Trophoblast cell (in vitro differentiated cells and primary cell): Measurements from ENCODE around the gene FOXL2.

ENCODE experiments used
- DNase-seq, 2 donors: peaks; one replicate each; pipeline ENCODE4 v3.0.0-alpha.2; 2016
- H2AFZ ChIP-seq: 2 replicates; pipeline ENCODE4 v1.6.1; 2013; ENCODE audit warnings: low read length, moderate library complexity, mild to moderate bottlenecking; ENCODE audit not compliant: insufficient read depth, poor library complexity
- H2AK5ac ChIP-seq: 2 replicates; pipeline ENCODE4 v1.6.1; 2013; ENCODE audit warnings: mild to moderate bottlenecking, low read length
- H2BK120ac ChIP-seq: 2 replicates; pipeline ENCODE4 v1.6.1; 2013; ENCODE audit warnings: low read length, mild to moderate bottlenecking, moderate library complexity; ENCODE audit not compliant: insufficient read depth, poor library complexity
- H2BK12ac ChIP-seq: 2 replicates; pipeline ENCODE4 v1.6.1; 2013; ENCODE audit warnings: mild to moderate bottlenecking, low read length, moderate library complexity
- H2BK5ac ChIP-seq: 2 replicates; pipeline ENCODE4 v1.6.1; 2013; ENCODE audit warnings: low read length, low read depth, moderate library complexity, mild to moderate bottlenecking; ENCODE audit not compliant: poor library complexity
- H3K14ac ChIP-seq: 2 replicates; pipeline ENCODE4 v1.6.1; 2013; ENCODE audit warnings: mild to moderate bottlenecking, low read length
- H3K18ac ChIP-seq: 2 replicates; pipeline ENCODE4 v1.6.1; 2013; ENCODE audit warnings: mild to moderate bottlenecking, low read length
- H3K23ac ChIP-seq: 2 replicates; pipeline ENCODE4 v1.6.1; 2013; ENCODE audit warnings: low read length
- H3K27ac ChIP-seq: 2 replicates; pipeline ENCODE4 v1.5.1; 2013; ENCODE audit warnings: low read depth, mild to moderate bottlenecking, inconsistent platforms, low read length, moderate library complexity
- H3K27me3 ChIP-seq: 2 replicates; pipeline ENCODE4 v1.6.1; 2013; ENCODE audit warnings: inconsistent platforms, mild to moderate bottlenecking, low read length, moderate library complexity; ENCODE audit not compliant: insufficient read depth
- H3K36me3 ChIP-seq, 2 experiments: 1 replicate in 1 of 2; 2 replicates in 1 of 2; pipeline ENCODE4 v1.6.1; 2013; ENCODE audit warnings: low read length in 2 of 2, mild to moderate bottlenecking in 2 of 2, moderate library complexity in 1 of 2; ENCODE audit not compliant: insufficient read depth in 2 of 2, control insufficient read depth in 1 of 2
- H3K4ac ChIP-seq: 2 replicates; pipeline ENCODE4 v1.6.1; 2013; ENCODE audit warnings: low read depth, mild to moderate bottlenecking, low read length, moderate library complexity
- H3K4me1 ChIP-seq, 2 experiments: 1 replicate in 1 of 2; 2 replicates in 1 of 2; pipeline ENCODE4 v1.6.1; 2013; ENCODE audit warnings: low read length in 2 of 2, mild to moderate bottlenecking in 2 of 2, moderate library complexity in 1 of 2; ENCODE audit not compliant: insufficient read depth in 2 of 2, control insufficient read depth in 1 of 2
- H3K4me2 ChIP-seq: 2 replicates; pipeline ENCODE4 v1.6.1; 2013; ENCODE audit warnings: inconsistent platforms, mild to moderate bottlenecking, low read length, moderate library complexity
- H3K4me3 ChIP-seq: 2 replicates; pipeline ENCODE4 v1.5.1; 2013; ENCODE audit warnings: mild to moderate bottlenecking, low read depth, low read length, inconsistent platforms
- H3K79me1 ChIP-seq: one replicate; pipeline ENCODE4 v1.6.1; 2013; ENCODE audit warnings: low read length
- H3K79me2 ChIP-seq: 2 replicates; pipeline ENCODE4 v1.6.1; 2013; ENCODE audit warnings: low read length, mild to moderate bottlenecking; ENCODE audit not compliant: control insufficient read depth, insufficient read depth, poor library complexity
- H3K9ac ChIP-seq: 2 replicates; pipeline ENCODE4 v1.6.1; 2013; ENCODE audit warnings: mild to moderate bottlenecking, low read length
- H3K9me3 ChIP-seq: 2 replicates; pipeline ENCODE4 v1.6.1; 2013; ENCODE audit warnings: low read depth, mild to moderate bottlenecking, control low read depth, inconsistent platforms, low read length; ENCODE audit not compliant: insufficient read depth
- H4K12ac ChIP-seq: 2 replicates; pipeline ENCODE4 v1.6.1; 2013; ENCODE audit warnings: low read depth, mild to moderate bottlenecking, low read length, moderate library complexity
- H4K8ac ChIP-seq: 2 replicates; pipeline ENCODE4 v1.6.1; 2013; ENCODE audit warnings: low read depth, mild to moderate bottlenecking, low read length, moderate library complexity
- H4K91ac ChIP-seq: one replicate; pipeline ENCODE4 v1.6.1; 2013; ENCODE audit warnings: low read depth, mild to moderate bottlenecking, low read length, moderate library complexity
- WGBS: extraction: QIAGEN DNeasy Blood & Tissue Kit; methylation state at CpG from one replicate; pipeline ENCODE4 v1.1.7; 2013; ENCODE audit warnings: missing lambda C conversion rate; ENCODE audit not compliant: insufficient read length, insufficient coverage; ENCODE audit errors: extremely low coverage; 5-methylcytosine and 5-hydroxymethylcytosine counted together

The FOXL2 gene

GRCh38 chr3:138936741-138937689, 9.9 kb downstream of the FOXL2 start:
- Histone ChIP-seq H3K4me3 (no peak overlapping the region), H2AK5ac (no peak overlapping the region), H4K8ac (no peak overlapping the region), H2BK12ac (no peak overlapping the region), H2BK120ac (no peak overlapping the region), H3K27me3 (peaks cover 43% of the 10 kb centered on the region), H3K79me1 (no peaks in the 10 kb centered on the region), H4K91ac (no peak overlapping the region), H3K4ac (no peak overlapping the region), H4K12ac (no peak overlapping the region), H2BK5ac (no peak overlapping the region), H3K79me2 (no peaks in the 10 kb centered on the region), H3K14ac (no peak overlapping the region), H3K18ac (no peak overlapping the region), H3K36me3 (no peaks in the 10 kb centered on the region), H3K9me3 (peaks cover 4% of the 10 kb centered on the region), H3K4me1 (peaks cover 18 to 19% of the 10 kb centered on the region in 2 experiments), H3K23ac (no peak overlapping the region), H3K27ac (no peak overlapping the region), H3K9ac (no peak overlapping the region), H3K4me2 (peak overlapping the region; percentile 98), H2AFZ (no peak overlapping the region)
- WGBS, result no CpG with 5 or more reads among the region's 45 CpGs
- no peak for DNase-seq

- peaks cover 43% of the 10 kb centered on the region for H3K27me3 ChIP-seq
- H3K4me2 ChIP-seq, result peak overlapping the region; percentile 98
- peak overlapping the region; percentile 61 for H3K4me3 ChIP-seq
- no peak overlapping the region for H3K23ac ChIP-seq
- no peak overlapping the region for H3K27ac ChIP-seq
- no peak overlapping the region for H4K91ac ChIP-seq
- H3K36me3 ChIP-seq, result no peaks in the 10 kb centered on the region
- no peak overlapping the region for H2BK5ac ChIP-seq
- H2AFZ ChIP-seq, result peak overlapping the region; percentile 54
- no CpG with 5 or more reads among the region's 58 CpGs for WGBS
- peak in 1 of 2 donors; percentile 74 for DNase-seq
- no peak overlapping the region for H2BK120ac ChIP-seq
- H3K79me2 ChIP-seq, result no peaks in the 10 kb centered on the region
- peak overlapping the region; percentile 31 for H3K9ac ChIP-seq
- no peaks in the 10 kb centered on the region for H3K79me1 ChIP-seq
- no peak overlapping the region for H3K18ac ChIP-seq
- no peak overlapping the region for H4K12ac ChIP-seq
- H3K9me3 ChIP-seq, result peaks cover 4% of the 10 kb centered on the region
- H2BK12ac ChIP-seq, result no peak overlapping the region
- no peak overlapping the region for H3K14ac ChIP-seq
- H3K4me1 ChIP-seq, result peaks cover 18 to 19% of the 10 kb centered on the region in 2 experiments
- H2AK5ac ChIP-seq, result no peak overlapping the region
- no peak overlapping the region for H4K8ac ChIP-seq
- no peak overlapping the region for H3K4ac ChIP-seq
Measured at GRCh38 chr3:138935863-138936740, 10.8 kb downstream of the FOXL2 start.

- no peak for DNase-seq
- Histone ChIP-seq H3K4me3 (no peak overlapping the region), H2BK5ac (no peak overlapping the region), H3K4me1 (peaks cover 18 to 19% of the 10 kb centered on the region in 2 experiments), H3K36me3 (no peaks in the 10 kb centered on the region), H3K79me1 (no peaks in the 10 kb centered on the region), H3K27ac (no peak overlapping the region), H4K8ac (no peak overlapping the region), H3K4ac (no peak overlapping the region), H2BK12ac (no peak overlapping the region), H3K23ac (no peak overlapping the region), H3K18ac (no peak overlapping the region), H3K27me3 (peaks cover 40% of the 10 kb centered on the region), H3K14ac (no peak overlapping the region), H4K91ac (no peak overlapping the region), H3K4me2 (peak overlapping the region; percentile 98), H2AK5ac (no peak overlapping the region), H2AFZ (no peak overlapping the region), H4K12ac (no peak overlapping the region), H2BK120ac (no peak overlapping the region), H3K79me2 (no peaks in the 10 kb centered on the region), H3K9ac (no peak overlapping the region), H3K9me3 (peaks cover 4% of the 10 kb centered on the region)
- no CpG with 5 or more reads among the region's 7 CpGs for WGBS
Measured at GRCh38 chr3:138935505-138935862, 11.5 kb downstream of the FOXL2 start.

- no peak overlapping the region for H2AFZ ChIP-seq
- H3K36me3 ChIP-seq, result no peaks in the 10 kb centered on the region
- no peaks in the 10 kb centered on the region for H3K79me1 ChIP-seq
- H3K14ac ChIP-seq, result no peak overlapping the region
- H4K12ac ChIP-seq, result no peak overlapping the region
- H3K27ac ChIP-seq, result no peak overlapping the region
- no peak overlapping the region for H3K23ac ChIP-seq
- H3K4ac ChIP-seq, result no peak overlapping the region
- no peak overlapping the region for H3K18ac ChIP-seq
- DNase-seq, result no peak
- WGBS, result no CpG with 5 or more reads among the region's 3 CpGs
- H3K4me2 ChIP-seq, result no peak overlapping the region
- no peak overlapping the region for H4K91ac ChIP-seq
- no peak overlapping the region for H4K8ac ChIP-seq
- H3K79me2 ChIP-seq, result no peaks in the 10 kb centered on the region
- peaks cover 17 to 18% of the 10 kb centered on the region in 2 experiments for H3K4me1 ChIP-seq
- no peak overlapping the region for H2AK5ac ChIP-seq
- H3K27me3 ChIP-seq, result peaks cover 28% of the 10 kb centered on the region
- no peak overlapping the region for H2BK120ac ChIP-seq
- H3K9me3 ChIP-seq, result peaks cover 4% of the 10 kb centered on the region
- no peak overlapping the region for H3K4me3 ChIP-seq
- no peak overlapping the region for H3K9ac ChIP-seq
- H2BK12ac ChIP-seq, result no peak overlapping the region
- no peak overlapping the region for H2BK5ac ChIP-seq
Measured at GRCh38 chr3:138933981-138934691, 12.8 kb downstream of the FOXL2 start.
